A549 (cell line): ENCODE data around the gene ING2. TPM values are rescaled to one million over a fixed set of nuclear protein-coding genes. Genes with fewer than 3 reads are reported as not detected.

Source experiments
- ATAC-seq, 2 experiments: fragments of 200-7000 bp in 1 of 2; fragments of >200 bp in 1 of 2; cut with Nextera tagmentation in 1 of 2; cut with Tn5 transposase in 1 of 2; 3 replicates each; pipeline versions ENCODE4 v1.8.0 to v1.9.1; 2018 to 2020; ENCODE audit warnings: mild to moderate bottlenecking in 1 of 2, moderate library complexity in 1 of 2
- CTCF ChIA-PET: fragments of 300-600 bp; sonication (Branson Sonifier 250); formaldehyde crosslinking; extraction: SDS; loops from one replicate; lab custom pipeline; 2021; ENCODE audit warnings: antibody characterized with exemption, inconsistent platforms; lab: Yijun Ruan, JAX
- POLR2A ChIA-PET: fragments of 350-600 bp; formaldehyde crosslinking; extraction: SDS; loops from one replicate; lab custom pipeline; 2021; ENCODE audit warnings: antibody characterized with exemption, inconsistent platforms; lab: Yijun Ruan, JAX
- DNase-seq, 2 experiments: peaks; one replicate each; pipeline versions ENCODE4 v3.0.0 to v3.0.0-alpha.2; 2011 to 2016; ENCODE audit warnings: low read depth in 1 of 2, low spot score in 1 of 2
- FAIRE-seq: peaks from 2 replicates; lab custom pipeline; 2011; peaks lifted over from hg19 to GRCh38; lab: Jason Lieb, UNC
- H3K27ac ChIP-seq, 2 experiments: fragments of >200 bp; sonication (Bioruptor Twin); formaldehyde crosslinking; 3 replicates each; pipeline ENCODE4 v1.5.1; 2016 to 2017
- H3K4me1 ChIP-seq: fragments of >200 bp; sonication (Bioruptor Twin); formaldehyde crosslinking; 3 replicates; pipeline ENCODE4 v1.6.1; 2016
- H3K4me2 ChIP-seq: fragments of >200 bp; sonication (Bioruptor Twin); formaldehyde crosslinking; 3 replicates; pipeline ENCODE4 v1.6.1; 2016
- H3K4me3 ChIP-seq: fragments of >200 bp; sonication (Bioruptor Twin); formaldehyde crosslinking; 3 replicates; pipeline ENCODE4 v1.5.1; 2016
- H3K9me3 ChIP-seq: fragments of >200 bp; sonication (Bioruptor Twin); formaldehyde crosslinking; 3 replicates; pipeline ENCODE4 v1.6.1; 2016
- BCL3 ChIP-seq: fragments of >200 bp; sonication (Bioruptor Twin); formaldehyde crosslinking; IDR thresholded peaks from 3 replicates; pipeline ENCODE4 v1.6.1; 2016
- BHLHE40 ChIP-seq: IDR thresholded peaks from 2 replicates; pipeline ENCODE4 v1.6.1; 2012; ENCODE audit warnings: low read depth, low read length, inconsistent platforms
- CEBPB ChIP-seq, 2 experiments: fragments of >200 bp in 1 of 2; sonication (Bioruptor Twin) in 1 of 2; formaldehyde crosslinking in 1 of 2; IDR thresholded peaks; 2 replicates each; pipeline ENCODE4 v1.6.1; 2012 to 2016
- CHD2 ChIP-seq: fragments of 150-350 bp; IDR thresholded peaks from 2 replicates; pipeline ENCODE4 v1.6.1; 2014; ENCODE audit warnings: low read length; ENCODE audit not compliant: partially characterized antibody
- E2F6 ChIP-seq: IDR thresholded peaks from 2 replicates; pipeline ENCODE4 v1.6.1; 2012; ENCODE audit warnings: low read depth, borderline replicate concordance
- ELK1 ChIP-seq: fragments of 150-350 bp; IDR thresholded peaks from 2 replicates; pipeline ENCODE4 v1.6.1; 2014; ENCODE audit warnings: low read depth, mild to moderate bottlenecking, low read length
- EP300 ChIP-seq, 2 experiments: fragments of >200 bp; sonication (Bioruptor Twin); formaldehyde crosslinking; IDR thresholded peaks; 2 replicates in 1 of 2; 3 replicates in 1 of 2; pipeline ENCODE4 v1.6.1; 2016 to 2017
- FOSB ChIP-seq: fragments of 250-450 bp; sonication (Bioruptor Pico); IDR thresholded peaks from 2 replicates; pipeline ENCODE4 v1.5.0; 2020; ENCODE audit warnings: mild to moderate bottlenecking, moderate library complexity
- FOSL2 ChIP-seq, 2 experiments: fragments of 450-650 bp in 1 of 2; fragments of >200 bp in 1 of 2; sonication (Bioruptor Twin) in 1 of 2; formaldehyde crosslinking; IDR thresholded peaks; 2 replicates each; pipeline versions ENCODE4 v1.5.0 to v1.6.1; 2016 to 2020; ENCODE audit warnings: mild to moderate bottlenecking in 1 of 2, moderate library complexity in 1 of 2
- FOXS1 ChIP-seq: fragments of 250-450 bp; sonication (Bioruptor Pico); IDR thresholded peaks from 2 replicates; pipeline ENCODE4 v1.5.0; 2020; ENCODE audit warnings: mild to moderate bottlenecking, moderate library complexity
- HDAC2 ChIP-seq: fragments of 200-600 bp; sonication (generic); IDR thresholded peaks from 2 replicates; pipeline ENCODE4 v1.6.1; 2016
- HES2 ChIP-seq: fragments of >200 bp; sonication (Bioruptor Twin); formaldehyde crosslinking; IDR thresholded peaks from 2 replicates; pipeline ENCODE4 v1.6.1; 2016
- HEYL ChIP-seq: fragments of 250-450 bp; sonication (Bioruptor Pico); IDR thresholded peaks from 2 replicates; pipeline ENCODE4 v1.8.0; 2021; ENCODE audit warnings: mild to moderate bottlenecking, moderate library complexity
- HMGXB4 ChIP-seq: fragments of 250-450 bp; sonication (Bioruptor Pico); IDR thresholded peaks from 2 replicates; pipeline ENCODE4 v1.5.0; 2021; ENCODE audit warnings: mild to moderate bottlenecking, moderate library complexity, borderline replicate concordance
- JUNB ChIP-seq: fragments of >200 bp; sonication (Bioruptor Twin); formaldehyde crosslinking; IDR thresholded peaks from 2 replicates; pipeline ENCODE4 v1.6.1; 2016
- MAX ChIP-seq: IDR thresholded peaks from 2 replicates; pipeline ENCODE4 v1.6.1; 2012
- MAZ ChIP-seq: fragments of 150-350 bp; IDR thresholded peaks from 2 replicates; pipeline ENCODE4 v1.6.1; 2014; ENCODE audit warnings: antibody characterized with exemption, low read depth, low read length, borderline replicate concordance
- NR3C1 ChIP-seq: fragments of >200 bp; sonication (Bioruptor Twin); formaldehyde crosslinking; IDR thresholded peaks from 3 replicates; pipeline ENCODE4 v1.6.1; 2017
- PHF8 ChIP-seq: fragments of 200-600 bp; sonication (generic); IDR thresholded peaks from 2 replicates; pipeline ENCODE4 v1.6.1; 2016; ENCODE audit warnings: low read depth, mild to moderate bottlenecking, antibody characterized with exemption, moderate library complexity, borderline replicate concordance
- POLR2AphosphoS2 ChIP-seq: conservative IDR thresholded peaks from 2 replicates; pipeline ENCODE4 v1.6.1; 2012; ENCODE audit warnings: low read length, improper control_type of control experiment, inconsistent platforms
- RARB ChIP-seq: fragments of 250-450 bp; sonication (Bioruptor Pico); IDR thresholded peaks from 2 replicates; pipeline ENCODE4 v1.8.0; 2021; ENCODE audit warnings: mild to moderate bottlenecking, moderate library complexity
- SREBF2 ChIP-seq: fragments of 450-650 bp; IDR thresholded peaks from 2 replicates; pipeline ENCODE4 v1.6.1; 2014; ENCODE audit warnings: mild to moderate bottlenecking, moderate library complexity
- USF2 ChIP-seq: fragments of 450-650 bp; IDR thresholded peaks from 2 replicates; pipeline ENCODE4 v1.6.1; 2014; ENCODE audit warnings: antibody characterized with exemption
- ZC3H11A ChIP-seq: fragments of 450-650 bp; IDR thresholded peaks from 2 replicates; pipeline ENCODE4 v1.6.1; 2014; ENCODE audit warnings: antibody characterized with exemption, mild to moderate bottlenecking
- ZFP36 ChIP-seq: fragments of 450-650 bp; IDR thresholded peaks from 2 replicates; pipeline ENCODE4 v1.6.1; 2014; ENCODE audit warnings: borderline replicate concordance; ENCODE audit not compliant: partially characterized antibody
- ZSCAN20 ChIP-seq: fragments of 250-450 bp; sonication (Bioruptor Pico); IDR thresholded peaks from 2 replicates; pipeline ENCODE4 v1.8.0; 2022; ENCODE audit warnings: mild to moderate bottlenecking, moderate library complexity
- WGBS: methylation state at CpG from one replicate; pipeline ENCODE4 v1.1.6; 2017; ENCODE audit errors: missing lambda C conversion rate; 5-methylcytosine and 5-hydroxymethylcytosine counted together
- polyA plus RNA-seq, 4 experiments: library from polyadenylated mRNA; depleted of rRNA in 3 of 4; stranded (reverse); fragments of >200 nt; fragmentation: RNase III in 1 of 4; extraction: RNeasy Plus Mini Kit Qiagen cat#74134 plus additional on column Dnase treatment in 1 of 4; gene quantifications; 2 replicates in 3 of 4; 3 replicates in 1 of 4; pipeline ENCODE4 v1.2.3, GENCODE V29; 2011 to 2017

ING2 gene
- polyA plus RNA-seq, 2 of the 4 experiments (the other 2 are of a cell fraction): 14.8 to 16.9 TPM

GRCh38 chr4:183499801-183500200, 5.1 kb upstream of the ING2 start:
- no peak overlapping the region for H3K4me2 ChIP-seq
- FAIRE-seq (no peak), DNase-seq (no peak), ATAC-seq (no peak)
- no peaks in the 10 kb centered on the region for H3K9me3 ChIP-seq
- H3K4me3 ChIP-seq: no peak overlapping the region
- peaks cover 9% of the 10 kb centered on the region for H3K4me1 ChIP-seq
- ChIA-PET POLR2A (no interaction called here), CTCF (no interaction called here)
- WGBS: 81% methylated on average over 5 of the region's 5 CpGs
- no peak for TF ChIP-seq MAZ
- no peak for TF ChIP-seq PHF8
- TF ChIP-seq E2F6: no peak
- no peak for TF ChIP-seq BHLHE40
- no peak for TF ChIP-seq CHD2
- no peak for TF ChIP-seq USF2
- TF ChIP-seq HEYL (CRISPR knock-in tag): no peak
- TF ChIP-seq MAX: no peak
- no peak for TF ChIP-seq FOXS1
- no peak for TF ChIP-seq SREBF2
- TF ChIP-seq ZFP36: no peak
- no peak for TF ChIP-seq HDAC2
- TF ChIP-seq ZC3H11A: no peak
- TF ChIP-seq CEBPB (IDR thresholded peaks at IDR 0.05): no peak
- no peak for TF ChIP-seq FOSL2 (IDR thresholded peaks at IDR 0.05)
- TF ChIP-seq FOSL2 (CRISPR knock-in tag; IDR thresholded peaks at IDR 0.05): no peak
- no peak overlapping the region for H3K27ac ChIP-seq

- Histone ChIP-seq H3K9me3 (no peaks in the 10 kb centered on the region), H3K4me1 (peaks cover 22% of the 10 kb centered on the region), H3K27ac (peak overlapping the region; percentile 87 to 98), H3K4me2 (peak overlapping the region; percentile 86), H3K4me3 (peak overlapping the region; percentile 98)
- ATAC-seq (peak in 1 of 2 experiments; percentile 7; a peak in 1 of 6 replicates), FAIRE-seq (no peak), DNase-seq (peak in 1 of 2 experiments; percentile 18)
- no peak; the same call in 1 of the 2 replicates for TF ChIP-seq PHF8
- no peak for TF ChIP-seq POLR2AphosphoS2
- no peak for TF ChIP-seq ELK1
- no peak for TF ChIP-seq NR3C1
- no peak for TF ChIP-seq FOSB (CRISPR knock-in tag)
- TF ChIP-seq HES2: no peak
- no peak for TF ChIP-seq ZSCAN20 (CRISPR knock-in tag)
- TF ChIP-seq HMGXB4 (CRISPR knock-in tag): no peak
- TF ChIP-seq RARB: no peak
- no peak for TF ChIP-seq JUNB
- TF ChIP-seq EP300 (IDR thresholded peaks at IDR 0.05): no peak
- TF ChIP-seq BCL3: no peak
- no peak for TF ChIP-seq USF2
- TF ChIP-seq SREBF2: no peak
- CTCF ChIA-PET: interaction anchor here (0.8 to 1.8 kb wide), 4 partner anchors 34 to 99 kb away, joined by 3 to 8 read pairs (median 6); no protein-coding TSS in a partner anchor
- 1% methylated on average over 12 of the region's 15 CpGs for WGBS
- POLR2A ChIA-PET: interaction anchor here (0.8 kb wide), 1 partner anchor 60 kb away, joined by 3 read pairs; no protein-coding TSS in a partner anchor
Measured at GRCh38 chr4:183503497-183504063, 1.3 kb upstream of the ING2 start.
